Mesenchymal stem cell (in vitro differentiated cells and primary cell): ENCODE measurements around the gene MEOX1.
A peak's percentile ranks its signal among the peaks of the same experiment; 100 is the strongest.

Source experiments
- DNase-seq: peaks from one replicate; pipeline ENCODE4 v3.0.0-alpha.2; 2013
- H2AFZ ChIP-seq: one replicate; pipeline ENCODE4 v1.6.1; 2013; ENCODE audit warnings: low read depth, mild to moderate bottlenecking, control low read depth, inconsistent platforms, low read length, moderate library complexity
- H2AK5ac ChIP-seq: 2 replicates; pipeline ENCODE4 v1.6.1; 2013; ENCODE audit warnings: low read length, moderate library complexity, mild to moderate bottlenecking, inconsistent platforms; ENCODE audit not compliant: severe bottlenecking
- H2BK120ac ChIP-seq: one replicate; pipeline ENCODE4 v1.6.1; 2013; ENCODE audit warnings: low read depth, mild to moderate bottlenecking, inconsistent platforms, low read length, moderate library complexity
- H2BK12ac ChIP-seq, 2 experiments: one replicate each; pipeline ENCODE4 v1.6.1; 2013; ENCODE audit warnings: inconsistent platforms in 2 of 2, low read length in 2 of 2, mild to moderate bottlenecking in 2 of 2, moderate library complexity in 2 of 2, control low read depth in 1 of 2
- H2BK15ac ChIP-seq: one replicate; pipeline ENCODE4 v1.6.1; 2013; ENCODE audit warnings: mild to moderate bottlenecking, low read depth, inconsistent platforms; ENCODE audit not compliant: poor library complexity, severe bottlenecking
- H2BK5ac ChIP-seq: 2 replicates; pipeline ENCODE4 v1.6.1; 2013; ENCODE audit warnings: low read depth, mild to moderate bottlenecking, low read length, control low read depth, inconsistent platforms; ENCODE audit not compliant: poor library complexity, severe bottlenecking
- H3K14ac ChIP-seq, 2 experiments: one replicate each; pipeline ENCODE4 v1.6.1; 2013; ENCODE audit warnings: inconsistent platforms in 2 of 2, low read length in 2 of 2, control low read depth in 1 of 2, mild to moderate bottlenecking in 1 of 2, moderate library complexity in 1 of 2
- H3K18ac ChIP-seq, 2 experiments: one replicate each; pipeline ENCODE4 v1.6.1; 2013; ENCODE audit warnings: inconsistent platforms in 2 of 2, low read length in 2 of 2, control low read depth in 1 of 2, low read depth in 1 of 2, mild to moderate bottlenecking in 1 of 2
- H3K23ac ChIP-seq, 2 experiments: one replicate each; pipeline ENCODE4 v1.6.1; 2013; ENCODE audit warnings: inconsistent platforms in 2 of 2, low read length in 2 of 2, mild to moderate bottlenecking in 2 of 2, moderate library complexity in 2 of 2, control low read depth in 1 of 2
- H3K27ac ChIP-seq: 2 replicates; pipeline ENCODE4 v1.5.1; 2013; ENCODE audit warnings: mild to moderate bottlenecking, moderate library complexity, low read length, control low read depth, inconsistent platforms; ENCODE audit not compliant: poor library complexity, severe bottlenecking
- H3K27me3 ChIP-seq, 2 experiments: 2 replicates each; pipeline versions ENCODE4 v1.6.1 to v1.7.0; 2013; ENCODE audit warnings: low read length in 2 of 2, mild to moderate bottlenecking in 2 of 2, moderate library complexity in 2 of 2, control low read depth in 1 of 2, inconsistent platforms in 1 of 2; ENCODE audit not compliant: control insufficient read depth in 1 of 2, insufficient read depth in 1 of 2
- H3K36me3 ChIP-seq, 2 experiments: 2 replicates each; pipeline versions ENCODE4 v1.6.1 to v1.7.0; 2013; ENCODE audit warnings: low read length in 2 of 2, control low read depth in 1 of 2, inconsistent platforms in 1 of 2, low read depth in 1 of 2, mild to moderate bottlenecking in 1 of 2; ENCODE audit not compliant: insufficient read depth in 2 of 2, control insufficient read depth in 1 of 2
- H3K4ac ChIP-seq, 2 experiments: one replicate each; pipeline ENCODE4 v1.6.1; 2013; ENCODE audit warnings: inconsistent platforms in 2 of 2, low read length in 2 of 2, mild to moderate bottlenecking in 2 of 2, moderate library complexity in 2 of 2, control low read depth in 1 of 2, low read depth in 1 of 2
- H3K4me1 ChIP-seq: 2 replicates; pipeline ENCODE4 v1.6.1; 2013; ENCODE audit warnings: low read depth, low read length, control low read depth; ENCODE audit not compliant: control insufficient read depth, insufficient read depth
- H3K4me2 ChIP-seq: 2 replicates; pipeline ENCODE4 v1.6.1; 2013; ENCODE audit warnings: low read length, mild to moderate bottlenecking, inconsistent platforms; ENCODE audit not compliant: poor library complexity, severe bottlenecking
- H3K4me3 ChIP-seq, 2 experiments: 2 replicates each; pipeline versions ENCODE4 v1.5.1 to v1.7.0; 2013; ENCODE audit warnings: low read length in 2 of 2, mild to moderate bottlenecking in 2 of 2, control low read depth in 1 of 2, low read depth in 1 of 2; ENCODE audit not compliant: insufficient read depth in 1 of 2
- H3K79me1 ChIP-seq: replicated peaks from 2 replicates; pipeline ENCODE4 v1.6.1; 2013; ENCODE audit warnings: mild to moderate bottlenecking, control low read depth, low read length, inconsistent platforms; ENCODE audit not compliant: poor library complexity, severe bottlenecking
- H3K9ac ChIP-seq: 2 replicates; pipeline ENCODE4 v1.7.0; 2013; ENCODE audit warnings: mild to moderate bottlenecking, low read length, moderate library complexity
- H3K9me3 ChIP-seq: 2 replicates; pipeline ENCODE4 v1.7.0; 2013; ENCODE audit warnings: mild to moderate bottlenecking, low read length; ENCODE audit not compliant: control insufficient read depth
- H4K8ac ChIP-seq: one replicate; pipeline ENCODE4 v1.6.1; 2013; ENCODE audit warnings: inconsistent platforms, mild to moderate bottlenecking, low read length, moderate library complexity
- H4K91ac ChIP-seq: one replicate; pipeline ENCODE4 v1.6.1; 2013; ENCODE audit warnings: mild to moderate bottlenecking, low read length, inconsistent platforms
- WGBS: methylation state at CpG from one replicate; pipeline ENCODE4 v1.1.7; 2013; ENCODE audit warnings: mixed read lengths; 5-methylcytosine and 5-hydroxymethylcytosine counted together

Gene MEOX1

GRCh38 chr17:43640491-43641252 is 21.1 kb downstream of the MEOX1 start:
- Histone ChIP-seq H2BK12ac (no peak overlapping the region), H3K18ac (no peak overlapping the region), H3K36me3 (no peaks in the 10 kb centered on the region), H3K23ac (no peak overlapping the region), H2AK5ac (no peak overlapping the region), H2BK5ac (no peak overlapping the region), H2BK120ac (no peak overlapping the region), H3K9ac (no peak overlapping the region), H3K4me2 (no peak overlapping the region), H3K27ac (no peak overlapping the region), H3K4me1 (peaks cover under 1% of the 10 kb centered on the region), H3K4me3 (no peak overlapping the region), H4K91ac (no peak overlapping the region), H3K14ac (no peak overlapping the region), H3K9me3 (no peaks in the 10 kb centered on the region), H3K27me3 (peaks cover 37 to 70% of the 10 kb centered on the region in 2 experiments), H2AFZ (no peak overlapping the region), H4K8ac (no peak overlapping the region), H3K4ac (no peak overlapping the region), H2BK15ac (no peak overlapping the region), H3K79me1 (no peaks in the 10 kb centered on the region)
- WGBS: 82% methylated on average over 8 of the region's 8 CpGs
- no peak for DNase-seq

GRCh38 chr17:43637563-43638323 is 24.0 kb downstream of the MEOX1 start:
- Histone ChIP-seq H3K27ac (no peak overlapping the region), H2BK120ac (no peak overlapping the region), H3K18ac (no peak overlapping the region), H3K36me3 (no peaks in the 10 kb centered on the region), H3K9ac (no peak overlapping the region), H4K8ac (no peak overlapping the region), H2AK5ac (no peak overlapping the region), H2BK12ac (no peak overlapping the region), H3K4me1 (no peaks in the 10 kb centered on the region), H3K4me2 (no peak overlapping the region), H3K14ac (no peak overlapping the region), H4K91ac (no peak overlapping the region), H3K9me3 (no peaks in the 10 kb centered on the region), H3K4me3 (no peak overlapping the region), H2BK5ac (no peak overlapping the region), H2AFZ (no peak overlapping the region), H3K79me1 (no peaks in the 10 kb centered on the region), H3K27me3 (peaks cover 35 to 81% of the 10 kb centered on the region in 2 experiments), H3K4ac (no peak overlapping the region), H3K23ac (no peak overlapping the region), H2BK15ac (no peak overlapping the region)
- 84% methylated on average over 11 of the region's 13 CpGs for WGBS
- DNase-seq: no peak

GRCh38 chr17:43636426-43636825 is 25.3 kb downstream of the MEOX1 start:
- H2BK5ac ChIP-seq: no peak overlapping the region
- no peak overlapping the region for H3K14ac ChIP-seq
- H3K18ac ChIP-seq: no peak overlapping the region
- H3K4me3 ChIP-seq: no peak overlapping the region
- H3K23ac ChIP-seq: no peak overlapping the region
- no peak for DNase-seq
- 73% methylated on average over 4 of the region's 5 CpGs for WGBS
- H3K9me3 ChIP-seq: no peaks in the 10 kb centered on the region
- H3K9ac ChIP-seq: no peak overlapping the region
- H2AFZ ChIP-seq: no peak overlapping the region
- no peak overlapping the region for H2BK120ac ChIP-seq
- no peak overlapping the region for H4K91ac ChIP-seq
- H3K27ac ChIP-seq: no peak overlapping the region
- no peaks in the 10 kb centered on the region for H3K79me1 ChIP-seq
- no peak overlapping the region for H2AK5ac ChIP-seq
- H3K4me2 ChIP-seq: no peak overlapping the region
- H3K4me1 ChIP-seq: no peaks in the 10 kb centered on the region
- H3K4ac ChIP-seq: no peak overlapping the region
- H4K8ac ChIP-seq: no peak overlapping the region
- H2BK12ac ChIP-seq: no peak overlapping the region
- H2BK15ac ChIP-seq: peak overlapping the region; percentile 12
- peaks cover 28 to 81% of the 10 kb centered on the region in 2 experiments for H3K27me3 ChIP-seq
- H3K36me3 ChIP-seq: no peaks in the 10 kb centered on the region

- Histone ChIP-seq H3K4ac (no peak overlapping the region), H2BK12ac (no peak overlapping the region), H2BK15ac (no peak overlapping the region), H3K4me1 (no peaks in the 10 kb centered on the region), H2BK120ac (no peak overlapping the region), H3K9ac (peak overlapping the region; percentile 56), H3K36me3 (no peaks in the 10 kb centered on the region), H3K18ac (no peak overlapping the region), H3K79me1 (no peaks in the 10 kb centered on the region), H2AK5ac (no peak overlapping the region), H2BK5ac (no peak overlapping the region), H3K4me3 (no peak overlapping the region), H3K27me3 (peaks cover 36 to 87% of the 10 kb centered on the region in 2 experiments), H3K27ac (no peak overlapping the region), H4K91ac (no peak overlapping the region), H4K8ac (no peak overlapping the region), H3K9me3 (no peaks in the 10 kb centered on the region), H3K23ac (no peak overlapping the region), H3K4me2 (no peak overlapping the region), H3K14ac (no peak overlapping the region), H2AFZ (no peak overlapping the region)
- 67% methylated on average over 13 of the region's 13 CpGs for WGBS
- peak; percentile 18 for DNase-seq
Observed at GRCh38 chr17:43634591-43635125, 27.1 kb downstream of the MEOX1 start.
